Lower leg skin (tissue), 3 donors: ENCODE results near the gene CNTN4.

ENCODE experiments used
- POLR2A ChIP-seq, 2 donors: fragments of 450-650 bp; IDR thresholded peaks; one replicate each; pipeline ENCODE4 v1.6.1; 2016 to 2017; ENCODE audit warnings: antibody characterized with exemption in 2 of 2, mild to moderate bottlenecking in 1 of 2, moderate library complexity in 1 of 2
- TF ChIP-seq, protein P1 (sequence below), 3 donors: fragments of 450-650 bp; IDR thresholded peaks; one replicate each; pipeline ENCODE4 v1.5.1; 2016; ENCODE audit warnings: antibody characterized with exemption in 3 of 3, mild to moderate bottlenecking in 3 of 3, moderate library complexity in 2 of 3

DNA sequence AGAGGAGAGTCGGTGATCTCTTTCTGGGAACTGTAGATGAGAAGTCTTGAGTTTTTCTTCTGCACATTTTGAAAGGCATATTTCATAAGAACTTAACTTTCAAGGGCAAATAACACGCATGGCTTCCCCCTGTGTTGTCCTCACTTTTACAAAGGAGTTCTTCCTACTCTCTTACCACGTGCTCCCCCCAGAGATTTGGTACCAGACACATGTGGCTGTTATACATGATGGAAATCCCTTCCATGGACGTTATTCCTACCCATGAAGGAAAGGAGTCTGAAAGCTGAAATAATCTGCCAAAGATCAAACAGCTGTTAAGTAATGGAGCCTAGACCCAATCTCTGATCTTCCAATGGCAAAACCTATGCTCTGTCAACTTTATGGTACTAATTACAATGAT, 1007.1 kb downstream of the CNTN4 start:
- TF ChIP-seq, protein P1, sequence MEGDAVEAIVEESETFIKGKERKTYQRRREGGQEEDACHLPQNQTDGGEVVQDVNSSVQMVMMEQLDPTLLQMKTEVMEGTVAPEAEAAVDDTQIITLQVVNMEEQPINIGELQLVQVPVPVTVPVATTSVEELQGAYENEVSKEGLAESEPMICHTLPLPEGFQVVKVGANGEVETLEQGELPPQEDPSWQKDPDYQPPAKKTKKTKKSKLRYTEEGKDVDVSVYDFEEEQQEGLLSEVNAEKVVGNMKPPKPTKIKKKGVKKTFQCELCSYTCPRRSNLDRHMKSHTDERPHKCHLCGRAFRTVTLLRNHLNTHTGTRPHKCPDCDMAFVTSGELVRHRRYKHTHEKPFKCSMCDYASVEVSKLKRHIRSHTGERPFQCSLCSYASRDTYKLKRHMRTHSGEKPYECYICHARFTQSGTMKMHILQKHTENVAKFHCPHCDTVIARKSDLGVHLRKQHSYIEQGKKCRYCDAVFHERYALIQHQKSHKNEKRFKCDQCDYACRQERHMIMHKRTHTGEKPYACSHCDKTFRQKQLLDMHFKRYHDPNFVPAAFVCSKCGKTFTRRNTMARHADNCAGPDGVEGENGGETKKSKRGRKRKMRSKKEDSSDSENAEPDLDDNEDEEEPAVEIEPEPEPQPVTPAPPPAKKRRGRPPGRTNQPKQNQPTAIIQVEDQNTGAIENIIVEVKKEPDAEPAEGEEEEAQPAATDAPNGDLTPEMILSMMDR (IDR thresholded peaks at IDR 0.05): no peak
- TF ChIP-seq POLR2A (IDR thresholded peaks at IDR 0.05): no peak
